NOMO-1 treated with dmso at 0.1 percent for 144 hours (cell line): ENCODE results near the gene CRIP3.
A peak's percentile ranks its signal among the peaks of the same experiment; 100 is the strongest.

ENCODE experiments used
- DNase-seq: peaks from one replicate; lab custom pipeline; 2025; ENCODE audit not compliant: unreplicated experiment; lab: John Stamatoyannopoulos, UW

CRIP3 gene

GRCh38 chr6:43274916-43275597, 33.6 kb downstream of the CRIP3 start:
- peak; percentile 3 for DNase-seq

- no peak for DNase-seq
Observed at GRCh38 chr6:43274127-43274915, 34.3 kb downstream of the CRIP3 start.

- DNase-seq = no peak
Observed at GRCh38 chr6:43273707-43274106, 34.9 kb downstream of the CRIP3 start.

- no peak for DNase-seq
Observed at GRCh38 chr6:43271944-43272343, 36.7 kb downstream of the CRIP3 start.

- no peak for DNase-seq
Observed at GRCh38 chr6:43271103-43271815, 37.4 kb downstream of the CRIP3 start.

- no peak for DNase-seq
Observed at GRCh38 chr6:43269273-43270007, 39.2 kb downstream of the CRIP3 start.

- no peak for DNase-seq
Observed at GRCh38 chr6:43268782-43269272, 39.8 kb downstream of the CRIP3 start.

GRCh38 chr6:43268355-43268700, 40.3 kb downstream of the CRIP3 start:
- DNase-seq = no peak

- no peak for DNase-seq
Observed at GRCh38 chr6:43267619-43268354, 40.8 kb downstream of the CRIP3 start.

GRCh38 chr6:43265564-43265963, 43.1 kb downstream of the CRIP3 start:
- no peak for DNase-seq

- no peak for DNase-seq
Observed at GRCh38 chr6:43264599-43265145, 44.0 kb downstream of the CRIP3 start.

GRCh38 chr6:43263314-43264178, 45.1 kb downstream of the CRIP3 start:
- peak; percentile 44 for DNase-seq

GRCh38 chr6:43262780-43263313, 45.8 kb downstream of the CRIP3 start:
- DNase-seq = no peak

- DNase-seq = no peak
Observed at GRCh38 chr6:43262000-43262779, 46.4 kb downstream of the CRIP3 start.

GRCh38 chr6:43261198-43261597, 47.4 kb downstream of the CRIP3 start:
- no peak for DNase-seq

- no peak for DNase-seq
Observed at GRCh38 chr6:43260791-43261190, 47.8 kb downstream of the CRIP3 start.

GRCh38 chr6:43258807-43259686, 49.6 kb downstream of the CRIP3 start:
- DNase-seq = no peak
